H9 (cell line): ENCODE data around the gene CLDN34. TPM values are rescaled to one million over a fixed set of nuclear protein-coding genes. Genes with fewer than 3 reads are reported as not detected.

ENCODE experiments used
- DNase-seq: peaks from one replicate; pipeline ENCODE4 v3.0.0-alpha.2; 2017
- H2AFZ ChIP-seq: one replicate; pipeline ENCODE4 v1.6.1; 2013; ENCODE audit warnings: mild to moderate bottlenecking, low read length, control low read depth, moderate library complexity
- H2AK5ac ChIP-seq: 2 replicates; pipeline ENCODE4 v1.6.1; 2013; ENCODE audit warnings: low read length, control low read depth, mixed read lengths; ENCODE audit not compliant: insufficient read length
- H2BK120ac ChIP-seq: one replicate; pipeline ENCODE4 v1.6.1; 2013; ENCODE audit warnings: low read depth, mild to moderate bottlenecking, low read length, control low read depth, inconsistent platforms; ENCODE audit not compliant: poor library complexity, severe bottlenecking
- H2BK12ac ChIP-seq: 2 replicates; pipeline ENCODE4 v1.6.1; 2013; ENCODE audit warnings: low read length, control low read depth, mixed read lengths, low read depth; ENCODE audit not compliant: insufficient read length
- H2BK15ac ChIP-seq: 2 replicates; pipeline ENCODE4 v1.6.1; 2013; ENCODE audit warnings: low read depth, low read length, control low read depth
- H2BK20ac ChIP-seq: one replicate; pipeline ENCODE4 v1.6.1; 2013; ENCODE audit warnings: low read depth, mild to moderate bottlenecking, low read length, control low read depth, inconsistent platforms; ENCODE audit not compliant: poor library complexity, severe bottlenecking
- H2BK5ac ChIP-seq: 2 replicates; pipeline ENCODE4 v1.6.1; 2013; ENCODE audit warnings: low read length, control low read depth, mixed read lengths; ENCODE audit not compliant: insufficient read length
- H3K14ac ChIP-seq: 2 replicates; pipeline ENCODE4 v1.6.1; 2013; ENCODE audit warnings: low read length, control low read depth; ENCODE audit not compliant: insufficient read depth
- H3K18ac ChIP-seq: 2 replicates; pipeline ENCODE4 v1.6.1; 2013; ENCODE audit warnings: low read depth, mild to moderate bottlenecking, mixed read lengths, low read length, control low read depth; ENCODE audit not compliant: insufficient read length
- H3K23ac ChIP-seq: 2 replicates; pipeline ENCODE4 v1.6.1; 2013; ENCODE audit warnings: low read length, control low read depth, mixed read lengths, low read depth; ENCODE audit not compliant: insufficient read length
- H3K23me2 ChIP-seq: 2 replicates; pipeline ENCODE4 v1.6.1; 2013; ENCODE audit warnings: low read depth, mild to moderate bottlenecking, mixed read lengths, low read length, control low read depth; ENCODE audit not compliant: insufficient read length, poor library complexity, severe bottlenecking
- H3K27ac ChIP-seq: 2 replicates; pipeline ENCODE4 v1.5.1; 2013; ENCODE audit warnings: low read length, control low read depth, mixed read lengths, low read depth; ENCODE audit not compliant: insufficient read length
- H3K27me3 ChIP-seq: 2 replicates; pipeline ENCODE4 v1.6.1; 2013; ENCODE audit warnings: low read length, control low read depth, inconsistent platforms; ENCODE audit not compliant: insufficient read depth
- H3K4ac ChIP-seq: 2 replicates; pipeline ENCODE4 v1.6.1; 2013; ENCODE audit warnings: low read depth, mild to moderate bottlenecking, control low read depth, inconsistent platforms, low read length, moderate library complexity
- H3K4me1 ChIP-seq: 2 replicates; pipeline ENCODE4 v1.6.1; 2013; ENCODE audit warnings: low read length, control low read depth, inconsistent platforms; ENCODE audit not compliant: insufficient read depth
- H3K4me2 ChIP-seq: 2 replicates; pipeline ENCODE4 v1.6.1; 2013; ENCODE audit warnings: low read length, control low read depth, mixed read lengths; ENCODE audit not compliant: insufficient read length, insufficient read depth
- H3K56ac ChIP-seq: 2 replicates; pipeline ENCODE4 v1.6.1; 2013; ENCODE audit warnings: low read depth, mild to moderate bottlenecking, mixed read lengths, low read length, control low read depth; ENCODE audit not compliant: insufficient read length
- H3K79me1 ChIP-seq: 2 replicates; pipeline ENCODE4 v1.6.1; 2013; ENCODE audit warnings: low read depth, mild to moderate bottlenecking, moderate library complexity, low read length, control low read depth, inconsistent platforms; ENCODE audit not compliant: insufficient read depth, poor library complexity, severe bottlenecking
- H3K79me2 ChIP-seq: 2 replicates; pipeline ENCODE4 v1.6.1; 2013; ENCODE audit warnings: low read length, control low read depth, inconsistent platforms; ENCODE audit not compliant: insufficient read depth
- H3K9ac ChIP-seq: 2 replicates; pipeline ENCODE4 v1.6.1; 2013; ENCODE audit warnings: low read length, control low read depth, mixed read lengths; ENCODE audit not compliant: insufficient read length; ENCODE audit errors: extremely low read depth
- H3K9me3 ChIP-seq: one replicate; pipeline ENCODE4 v1.6.1; 2013; ENCODE audit warnings: low read depth, low read length, inconsistent platforms; ENCODE audit not compliant: control insufficient read depth
- H3T11ph ChIP-seq: one replicate; pipeline ENCODE4 v1.6.1; 2013; ENCODE audit warnings: mild to moderate bottlenecking, low read length, control low read depth, inconsistent platforms
- H4K20me1 ChIP-seq: one replicate; pipeline ENCODE4 v1.6.1; 2013; ENCODE audit not compliant: control insufficient read depth, insufficient read length, insufficient read depth
- H4K5ac ChIP-seq: 2 replicates; pipeline ENCODE4 v1.6.1; 2013; ENCODE audit warnings: low read depth, mild to moderate bottlenecking, mixed read lengths, low read length, control low read depth; ENCODE audit not compliant: insufficient read length
- H4K8ac ChIP-seq: replicated peaks from 2 replicates; pipeline ENCODE4 v1.6.1; 2013; ENCODE audit warnings: low read length, control low read depth, mixed read lengths, low read depth; ENCODE audit not compliant: insufficient read length
- H4K91ac ChIP-seq: 2 replicates; pipeline ENCODE4 v1.6.1; 2013; ENCODE audit warnings: low read depth, mild to moderate bottlenecking, moderate library complexity, mixed read lengths, low read length, control low read depth; ENCODE audit not compliant: insufficient read length
- H3K27ac Mint-ChIP-seq, 3 experiments: 2 replicates in 2 of 3; 3 replicates in 1 of 3; pipeline ENCODE4 v1.8.0; 2020 to 2021; ENCODE audit warnings: mixed read lengths in 3 of 3, mild to moderate bottlenecking in 1 of 3, moderate library complexity in 1 of 3
- H3K27me3 Mint-ChIP-seq: 2 replicates; pipeline ENCODE4 v1.8.0; 2021; ENCODE audit warnings: low read depth, mild to moderate bottlenecking, moderate library complexity, mixed read lengths
- H3K36me3 Mint-ChIP-seq, 3 experiments: 2 replicates in 2 of 3; 3 replicates in 1 of 3; pipeline ENCODE4 v1.8.0; 2020 to 2021; ENCODE audit warnings: low read depth in 3 of 3, mixed read lengths in 3 of 3; ENCODE audit not compliant: insufficient read depth in 1 of 3
- H3K4me1 Mint-ChIP-seq, 2 experiments: 2 replicates each; pipeline ENCODE4 v1.8.0; 2020; ENCODE audit warnings: mixed read lengths in 2 of 2
- H3K4me3 Mint-ChIP-seq, 2 experiments: 2 replicates in 1 of 2; 3 replicates in 1 of 2; pipeline ENCODE4 v1.8.0; 2020 to 2021; ENCODE audit warnings: mild to moderate bottlenecking in 2 of 2, mixed read lengths in 2 of 2, moderate library complexity in 1 of 2
- H3K9me3 Mint-ChIP-seq, 2 experiments: 2 replicates in 1 of 2; 3 replicates in 1 of 2; pipeline ENCODE4 v1.8.0; 2020; ENCODE audit warnings: mild to moderate bottlenecking in 2 of 2, mixed read lengths in 2 of 2, moderate library complexity in 1 of 2
- WGBS: extraction: QIAGEN DNeasy Blood & Tissue Kit; methylation state at CpG from one replicate; pipeline ENCODE4 v1.1.7; 2013; ENCODE audit warnings: missing lambda C conversion rate, low lambda C conversion rate, mixed read lengths; ENCODE audit not compliant: insufficient read length; ENCODE audit errors: extremely low coverage; 5-methylcytosine and 5-hydroxymethylcytosine counted together
- total RNA-seq: library from RNA; stranded (reverse); gene quantifications from 2 replicates; pipeline ENCODE4 v1.2.1, GENCODE V29; 2021
- TF ChIP-seq, protein P1 (sequence below): fragments of 200-600 bp; sonication (generic); conservative IDR thresholded peaks from 3 replicates; pipeline ENCODE4 v1.8.0; 2021; ENCODE audit warnings: antibody characterized with exemption, mild to moderate bottlenecking

Gene CLDN34
- total RNA-seq, 1 experiment from 2014 or later = 0.39 TPM

DNA sequence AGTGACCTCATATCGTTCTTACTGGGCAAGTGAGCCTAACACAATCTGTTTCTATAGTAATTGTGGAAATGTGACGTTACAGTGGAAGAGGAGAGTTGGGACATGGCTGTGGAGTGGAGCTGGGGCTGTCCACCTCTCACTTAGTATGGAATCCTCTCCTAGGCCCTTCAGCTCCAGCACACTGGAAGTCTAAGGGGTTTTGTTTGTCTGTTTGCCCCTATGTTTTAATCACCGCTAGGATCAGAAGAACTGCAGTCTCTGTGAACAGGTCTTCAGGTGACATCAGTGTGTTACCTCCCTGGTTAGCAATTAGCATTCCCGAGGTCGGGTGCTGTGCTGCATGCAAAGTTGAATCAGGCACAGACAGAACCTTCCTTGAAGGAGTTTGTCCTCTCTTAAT lies 49.3 kb upstream of the CLDN34 start:
- Histone ChIP-seq H3K4me1 (peaks cover 14% of the 10 kb centered on the region), H2BK15ac (no peak overlapping the region), H3K27ac (no peak overlapping the region), H2BK120ac (no peak overlapping the region), H4K8ac (no peak overlapping the region), H4K5ac (no peak overlapping the region), H3K14ac (no peak overlapping the region), H3T11ph (no peak overlapping the region), H3K4ac (no peak overlapping the region), H3K9me3 (no peaks in the 10 kb centered on the region), H3K79me1 (no peaks in the 10 kb centered on the region), H3K18ac (no peak overlapping the region), H4K20me1 (no peaks in the 10 kb centered on the region), H2BK20ac (no peak overlapping the region), H3K23me2 (no peaks in the 10 kb centered on the region), H2AK5ac (no peak overlapping the region), H3K56ac (no peak overlapping the region), H3K4me2 (no peak overlapping the region), H3K27me3 (no peaks in the 10 kb centered on the region), H4K91ac (no peak overlapping the region), H2BK5ac (no peak overlapping the region), H3K79me2 (peaks cover 2% of the 10 kb centered on the region; the same call in 1 of the 2 replicates), H3K9ac (no peak overlapping the region), H2AFZ (no peak overlapping the region), H3K23ac (no peak overlapping the region), H2BK12ac (no peak overlapping the region)
- Mint-ChIP-seq H3K4me1 (peaks cover 18 to 23% of the 10 kb centered on the region in 2 experiments), H3K27me3 (no peaks in the 10 kb centered on the region; the same call in 1 of the 2 replicates), H3K4me3 (no peak overlapping the region), H3K36me3 (peaks cover 12 to 20% (median 16%) of the 10 kb centered on the region in 3 experiments; a peak in 6 of 7 replicates), H3K9me3 (peaks cover 16 to 32% of the 10 kb centered on the region in 2 experiments), H3K27ac (no peak overlapping the region; a peak in 1 of 7 replicates)
- WGBS = no CpG with 5 or more reads among the region's 5 CpGs
- DNase-seq = no peak
- TF ChIP-seq, protein P1, sequence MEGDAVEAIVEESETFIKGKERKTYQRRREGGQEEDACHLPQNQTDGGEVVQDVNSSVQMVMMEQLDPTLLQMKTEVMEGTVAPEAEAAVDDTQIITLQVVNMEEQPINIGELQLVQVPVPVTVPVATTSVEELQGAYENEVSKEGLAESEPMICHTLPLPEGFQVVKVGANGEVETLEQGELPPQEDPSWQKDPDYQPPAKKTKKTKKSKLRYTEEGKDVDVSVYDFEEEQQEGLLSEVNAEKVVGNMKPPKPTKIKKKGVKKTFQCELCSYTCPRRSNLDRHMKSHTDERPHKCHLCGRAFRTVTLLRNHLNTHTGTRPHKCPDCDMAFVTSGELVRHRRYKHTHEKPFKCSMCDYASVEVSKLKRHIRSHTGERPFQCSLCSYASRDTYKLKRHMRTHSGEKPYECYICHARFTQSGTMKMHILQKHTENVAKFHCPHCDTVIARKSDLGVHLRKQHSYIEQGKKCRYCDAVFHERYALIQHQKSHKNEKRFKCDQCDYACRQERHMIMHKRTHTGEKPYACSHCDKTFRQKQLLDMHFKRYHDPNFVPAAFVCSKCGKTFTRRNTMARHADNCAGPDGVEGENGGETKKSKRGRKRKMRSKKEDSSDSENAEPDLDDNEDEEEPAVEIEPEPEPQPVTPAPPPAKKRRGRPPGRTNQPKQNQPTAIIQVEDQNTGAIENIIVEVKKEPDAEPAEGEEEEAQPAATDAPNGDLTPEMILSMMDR = no peak
